Measurements from ENCODE around the gene TMEM191B. TPM values are rescaled to one million over a fixed set of nuclear protein-coding genes. Genes with fewer than 3 reads are reported as not detected.
A peak's percentile ranks its signal among the peaks of the same experiment; 100 is the strongest.
"Not testable (repeated sequence)": the region's sequence is repeated elsewhere in the genome, so short reads cannot be mapped to it uniquely, and the experiment has no call there.

TMEM191B gene
- total RNA-seq, 1 experiment from 2014 or later: 3.7 TPM

GRCh38 chr22:18544615-18545014, 17.0 kb downstream of the TMEM191B start:
- ATAC-seq; intact Hi-C loops (cut with micrococcal nuclease; ENCODE audit: unreplicated experiment); H3K27ac ChIP-seq (ENCODE audit: low read length); CTCF ChIA-PET; POLR2A ChIA-PET; DNase-seq (ENCODE audit: low read depth, low spot score); H3K9me3 ChIP-seq (ENCODE audit: control insufficient read depth, insufficient read depth, low read depth, low read length); BruUV-seq (replicated peaks); H3K4me1 ChIP-seq (ENCODE audit: control insufficient read depth, insufficient read depth, low read length); H3K27me3 ChIP-seq (ENCODE audit: control insufficient read depth, insufficient read depth, low read length); H3K4me3 ChIP-seq (ENCODE audit: low read depth in 2 of 2, low read length in 2 of 2); in situ Hi-C loops (cut with HindIII; ENCODE audit: low pct_unique_long_range_greater_than_20kb, low sequenced_read_pairs); H3K36me3 ChIP-seq (ENCODE audit: control insufficient read depth, insufficient read depth, low read length): not testable (repeated sequence)

DNA sequence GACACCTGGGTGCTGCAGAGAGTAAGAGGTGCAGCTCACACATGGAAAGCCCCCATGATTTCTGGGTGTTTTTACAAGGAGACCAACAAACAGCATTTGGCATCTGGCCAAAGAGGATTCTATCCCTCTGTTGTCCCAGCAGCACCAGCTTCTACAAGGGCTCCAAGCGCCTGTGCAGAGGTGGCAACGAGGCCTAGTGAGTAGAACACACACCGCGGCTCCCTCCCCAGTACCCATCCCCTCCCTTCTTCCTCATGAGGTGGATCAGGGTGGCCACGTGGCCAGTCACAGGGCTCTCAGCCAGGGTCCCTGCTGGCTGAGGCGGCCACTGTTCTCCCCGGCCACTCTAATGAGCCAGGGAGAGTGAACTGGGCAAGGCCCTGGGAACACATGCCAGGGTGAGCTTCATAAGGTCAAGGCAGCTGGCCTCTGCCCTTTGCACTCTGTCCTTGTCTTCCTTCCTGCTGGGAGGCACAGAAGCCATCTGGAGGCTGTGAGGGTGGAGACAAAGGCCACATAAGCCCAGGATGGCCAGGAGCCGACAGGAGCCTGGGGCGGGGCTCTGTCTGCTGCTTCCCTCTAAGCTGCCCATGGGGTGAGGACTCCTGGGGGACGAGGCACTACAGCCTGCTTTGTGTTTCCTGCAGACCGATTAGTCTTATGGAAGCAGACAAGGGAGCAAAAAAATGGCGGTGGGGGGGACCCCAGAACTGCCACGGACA, 22.0 kb downstream of the TMEM191B start:
- CTCF ChIA-PET; in situ Hi-C loops (cut with HindIII; ENCODE audit: low pct_unique_long_range_greater_than_20kb, low sequenced_read_pairs); H3K27me3 ChIP-seq (ENCODE audit: control insufficient read depth, insufficient read depth, low read length); POLR2A ChIA-PET; BruUV-seq (replicated peaks); H3K36me3 ChIP-seq (ENCODE audit: control insufficient read depth, insufficient read depth, low read length); H3K4me3 ChIP-seq (ENCODE audit: low read depth in 2 of 2, low read length in 2 of 2); H3K4me1 ChIP-seq (ENCODE audit: control insufficient read depth, insufficient read depth, low read length); intact Hi-C loops (cut with micrococcal nuclease; ENCODE audit: unreplicated experiment); DNase-seq (ENCODE audit: low read depth, low spot score); ATAC-seq; H3K9me3 ChIP-seq (ENCODE audit: control insufficient read depth, insufficient read depth, low read depth, low read length); H3K27ac ChIP-seq (ENCODE audit: low read length): not testable (repeated sequence)

DNA sequence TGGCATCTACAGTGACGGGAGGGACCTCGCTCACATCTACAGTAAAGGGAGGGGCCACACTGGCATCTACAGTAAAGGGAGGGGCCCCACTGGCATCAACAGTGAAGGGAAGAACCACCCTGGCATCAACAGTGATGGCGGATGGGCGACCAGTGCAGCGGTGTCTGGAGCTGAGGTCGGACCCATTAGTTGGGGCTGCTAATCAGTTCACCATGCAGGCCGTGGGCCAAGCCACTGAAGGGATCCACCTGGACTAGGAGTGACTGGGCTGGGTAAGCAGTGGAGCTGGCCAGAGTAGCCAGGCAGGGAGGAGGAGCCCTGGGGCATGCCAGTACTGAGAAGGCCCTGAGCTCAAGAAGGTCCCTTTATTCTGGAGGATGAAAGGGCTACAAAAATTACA, 23.4 kb downstream of the TMEM191B start:
- CTCF ChIA-PET; intact Hi-C loops (cut with micrococcal nuclease; ENCODE audit: unreplicated experiment): not testable (repeated sequence)

GRCh38 chr22:18552839-18553597, 25.4 kb downstream of the TMEM191B start:
- CTCF ChIA-PET; H3K27ac ChIP-seq (ENCODE audit: low read length); H3K36me3 ChIP-seq (ENCODE audit: control insufficient read depth, insufficient read depth, low read length); H3K4me3 ChIP-seq (ENCODE audit: low read depth in 2 of 2, low read length in 2 of 2); intact Hi-C loops (cut with micrococcal nuclease; ENCODE audit: unreplicated experiment); POLR2A ChIA-PET; H3K9me3 ChIP-seq (ENCODE audit: control insufficient read depth, insufficient read depth, low read depth, low read length); DNase-seq (ENCODE audit: low read depth, low spot score); H3K27me3 ChIP-seq (ENCODE audit: control insufficient read depth, insufficient read depth, low read length); BruUV-seq (replicated peaks); H3K4me1 ChIP-seq (ENCODE audit: control insufficient read depth, insufficient read depth, low read length); ATAC-seq; in situ Hi-C loops (cut with HindIII; ENCODE audit: low pct_unique_long_range_greater_than_20kb, low sequenced_read_pairs): not testable (repeated sequence)

More for the DNA sequence above, 23.4 kb downstream of the TMEM191B start:
- BruUV-seq (replicated peaks); H3K27ac ChIP-seq (ENCODE audit: low read length); ATAC-seq; POLR2A ChIA-PET; H3K4me1 ChIP-seq (ENCODE audit: control insufficient read depth, insufficient read depth, low read length); H3K27me3 ChIP-seq (ENCODE audit: control insufficient read depth, insufficient read depth, low read length); in situ Hi-C loops (cut with HindIII; ENCODE audit: low pct_unique_long_range_greater_than_20kb, low sequenced_read_pairs); H3K4me3 ChIP-seq (ENCODE audit: low read depth in 2 of 2, low read length in 2 of 2); H3K9me3 ChIP-seq (ENCODE audit: control insufficient read depth, insufficient read depth, low read depth, low read length); H3K36me3 ChIP-seq (ENCODE audit: control insufficient read depth, insufficient read depth, low read length); DNase-seq (ENCODE audit: low read depth, low spot score): not testable (repeated sequence)

DNA sequence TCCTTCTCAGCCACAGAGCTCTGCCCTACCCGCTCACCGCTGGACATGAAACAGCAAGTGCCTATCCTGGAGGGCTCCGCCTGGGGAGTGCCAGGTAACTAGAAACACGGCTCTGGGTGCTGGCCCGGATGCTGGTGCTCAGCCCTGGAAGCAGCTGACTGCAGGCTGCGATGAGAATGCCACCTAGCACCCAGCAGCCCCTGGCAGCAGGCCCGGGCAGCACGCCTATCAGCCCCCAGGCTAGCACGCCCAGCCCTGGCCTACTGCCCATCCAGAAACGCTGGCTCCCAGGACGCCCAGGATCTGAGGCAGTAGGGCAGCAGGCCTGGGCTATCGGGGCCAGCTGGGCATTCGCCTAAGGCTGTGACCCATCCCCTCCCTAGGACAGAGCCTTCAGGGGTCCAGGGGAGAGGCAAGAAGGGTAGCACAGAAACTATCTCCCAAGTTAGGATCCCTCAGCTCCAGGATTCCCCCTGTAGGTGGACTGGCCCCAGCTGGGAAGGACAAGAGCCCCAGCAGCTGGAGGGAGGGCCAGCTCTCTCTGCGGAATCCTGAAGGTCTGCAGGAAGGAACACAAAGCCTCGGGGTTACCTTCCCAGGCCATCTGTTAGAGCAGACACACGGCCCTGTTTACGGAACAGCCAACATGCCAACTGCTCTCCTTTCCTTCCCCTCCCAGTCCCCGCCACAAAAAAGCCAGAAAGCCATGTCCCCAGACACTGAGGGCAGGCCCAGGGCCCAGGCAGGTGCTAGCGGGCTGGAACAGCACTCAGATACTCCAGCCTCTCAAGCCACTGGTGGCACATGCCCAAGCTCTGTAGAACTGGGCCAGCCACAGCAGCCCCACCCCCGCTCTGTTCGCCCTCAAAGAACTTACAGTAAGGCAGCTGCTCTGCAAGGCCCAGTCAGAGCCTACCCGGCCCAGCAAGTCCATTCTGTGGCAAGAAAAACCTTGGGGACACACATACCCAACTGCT, 27.0 kb downstream of the TMEM191B start:
- H3K9me3 ChIP-seq (ENCODE audit: control insufficient read depth, insufficient read depth, low read depth, low read length); H3K27me3 ChIP-seq (ENCODE audit: control insufficient read depth, insufficient read depth, low read length); CTCF ChIA-PET; H3K4me1 ChIP-seq (ENCODE audit: control insufficient read depth, insufficient read depth, low read length); H3K36me3 ChIP-seq (ENCODE audit: control insufficient read depth, insufficient read depth, low read length); H3K27ac ChIP-seq (ENCODE audit: low read length); DNase-seq (ENCODE audit: low read depth, low spot score); H3K4me3 ChIP-seq (ENCODE audit: low read depth in 2 of 2, low read length in 2 of 2); in situ Hi-C loops (cut with HindIII; ENCODE audit: low pct_unique_long_range_greater_than_20kb, low sequenced_read_pairs); intact Hi-C loops (cut with micrococcal nuclease; ENCODE audit: unreplicated experiment); POLR2A ChIA-PET; BruUV-seq (replicated peaks): not testable (repeated sequence)
- ATAC-seq: peak; percentile 70

GRCh38 chr22:18558516-18558915, 30.9 kb downstream of the TMEM191B start:
- ATAC-seq: peak; percentile 71
- DNase-seq (ENCODE audit: low read depth, low spot score); H3K4me3 ChIP-seq (ENCODE audit: low read depth in 2 of 2, low read length in 2 of 2); CTCF ChIA-PET; BruUV-seq (replicated peaks); H3K4me1 ChIP-seq (ENCODE audit: control insufficient read depth, insufficient read depth, low read length); H3K27ac ChIP-seq (ENCODE audit: low read length); H3K36me3 ChIP-seq (ENCODE audit: control insufficient read depth, insufficient read depth, low read length); in situ Hi-C loops (cut with HindIII; ENCODE audit: low pct_unique_long_range_greater_than_20kb, low sequenced_read_pairs); H3K9me3 ChIP-seq (ENCODE audit: control insufficient read depth, insufficient read depth, low read depth, low read length); intact Hi-C loops (cut with micrococcal nuclease; ENCODE audit: unreplicated experiment); POLR2A ChIA-PET; H3K27me3 ChIP-seq (ENCODE audit: control insufficient read depth, insufficient read depth, low read length): not testable (repeated sequence)

- H3K36me3 ChIP-seq (ENCODE audit: control insufficient read depth, insufficient read depth, low read length); DNase-seq (ENCODE audit: low read depth, low spot score); POLR2A ChIA-PET; H3K27me3 ChIP-seq (ENCODE audit: control insufficient read depth, insufficient read depth, low read length); in situ Hi-C loops (cut with HindIII; ENCODE audit: low pct_unique_long_range_greater_than_20kb, low sequenced_read_pairs); CTCF ChIA-PET; intact Hi-C loops (cut with micrococcal nuclease; ENCODE audit: unreplicated experiment); H3K4me3 ChIP-seq (ENCODE audit: low read depth in 2 of 2, low read length in 2 of 2); H3K4me1 ChIP-seq (ENCODE audit: control insufficient read depth, insufficient read depth, low read length); H3K9me3 ChIP-seq (ENCODE audit: control insufficient read depth, insufficient read depth, low read depth, low read length); H3K27ac ChIP-seq (ENCODE audit: low read length): not testable (repeated sequence)
- BruUV-seq (replicated peaks): TSS peak; percentile 80
- peak; percentile 36; the same call in 1 of the 2 replicates for ATAC-seq
These were observed 31.3 kb downstream of the TMEM191B start for GRCh38 chr22:18558939-18559338.

All from Panc1 (cell line).